ENCODE results near the gene YJEFN3.

YJEFN3 gene

DNA sequence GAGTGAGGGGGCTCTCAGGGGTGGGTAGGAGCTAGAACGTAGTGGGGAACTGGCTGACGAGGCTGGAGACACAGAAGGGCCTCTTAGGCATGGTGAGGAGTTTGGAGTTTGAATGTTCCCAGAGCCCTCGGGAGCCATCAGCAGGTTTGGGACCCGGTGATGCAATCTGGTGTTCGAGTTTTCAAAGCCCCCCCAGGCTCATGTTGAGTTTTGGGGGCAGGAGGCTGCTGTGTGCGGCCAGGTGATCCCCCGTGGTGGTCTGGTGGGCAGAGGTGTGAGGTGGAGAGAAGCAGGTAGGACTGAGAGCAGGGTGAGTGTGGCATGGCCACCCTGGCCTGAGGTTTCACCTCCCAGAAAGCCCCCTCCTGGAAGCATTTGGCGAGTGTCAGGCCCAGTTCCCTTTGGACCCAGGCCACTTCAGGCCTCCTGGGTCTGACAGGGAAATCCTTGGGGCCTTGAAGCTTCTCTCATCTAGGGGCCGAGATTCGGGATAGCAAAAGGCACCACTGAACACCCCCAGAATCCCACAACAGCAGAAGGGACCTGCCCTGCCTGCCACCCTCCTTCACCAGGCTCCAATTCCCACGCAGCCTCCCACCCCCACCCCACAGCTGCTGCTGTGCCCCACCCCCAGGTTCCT is 1.2 kb downstream of the YJEFN3 start:
- H3K9ac ChIP-seq (ENCODE audit: low read depth, low read length) = no peak overlapping the region
- no peak overlapping the region for H3K27ac ChIP-seq (ENCODE audit: low read length)
- peaks cover 20% of the 10 kb centered on the region for H3K27me3 ChIP-seq (ENCODE audit: insufficient read depth, low read length)
- H3K36me3 ChIP-seq (ENCODE audit: insufficient read depth, low read depth, low read length) = peaks cover 35% of the 10 kb centered on the region
- H3K4me1 ChIP-seq (ENCODE audit: insufficient read depth, low read length) = peaks cover 3% of the 10 kb centered on the region
- no peak overlapping the region for H3K4me3 ChIP-seq (ENCODE audit: low read length)
- no peaks in the 10 kb centered on the region for H3K9me3 ChIP-seq (ENCODE audit: insufficient read depth, low read depth, low read length)

- Histone ChIP-seq H3K9ac (ENCODE audit: low read depth, low read length) (no peak overlapping the region), H3K36me3 (ENCODE audit: insufficient read depth, low read depth, low read length) (peaks cover 35% of the 10 kb centered on the region), H3K4me1 (ENCODE audit: insufficient read depth, low read length) (peaks cover 3% of the 10 kb centered on the region), H3K4me3 (ENCODE audit: low read length) (no peak overlapping the region), H3K27ac (ENCODE audit: low read length) (no peak overlapping the region), H3K9me3 (ENCODE audit: insufficient read depth, low read depth, low read length) (no peaks in the 10 kb centered on the region), H3K27me3 (ENCODE audit: insufficient read depth, low read length) (peaks cover 20% of the 10 kb centered on the region)
Observed at GRCh38 chr19:19530423-19530804, 1.7 kb downstream of the YJEFN3 start.

- Histone ChIP-seq H3K9ac (ENCODE audit: low read depth, low read length) (no peak overlapping the region), H3K9me3 (ENCODE audit: insufficient read depth, low read depth, low read length) (no peaks in the 10 kb centered on the region), H3K36me3 (ENCODE audit: insufficient read depth, low read depth, low read length) (peaks cover 32% of the 10 kb centered on the region), H3K27me3 (ENCODE audit: insufficient read depth, low read length) (peaks cover 20% of the 10 kb centered on the region), H3K27ac (ENCODE audit: low read length) (no peak overlapping the region), H3K4me1 (ENCODE audit: insufficient read depth, low read length) (peaks cover 3% of the 10 kb centered on the region), H3K4me3 (ENCODE audit: low read length) (no peak overlapping the region)
Observed at GRCh38 chr19:19530889-19531288, 2.2 kb downstream of the YJEFN3 start.

DNA sequence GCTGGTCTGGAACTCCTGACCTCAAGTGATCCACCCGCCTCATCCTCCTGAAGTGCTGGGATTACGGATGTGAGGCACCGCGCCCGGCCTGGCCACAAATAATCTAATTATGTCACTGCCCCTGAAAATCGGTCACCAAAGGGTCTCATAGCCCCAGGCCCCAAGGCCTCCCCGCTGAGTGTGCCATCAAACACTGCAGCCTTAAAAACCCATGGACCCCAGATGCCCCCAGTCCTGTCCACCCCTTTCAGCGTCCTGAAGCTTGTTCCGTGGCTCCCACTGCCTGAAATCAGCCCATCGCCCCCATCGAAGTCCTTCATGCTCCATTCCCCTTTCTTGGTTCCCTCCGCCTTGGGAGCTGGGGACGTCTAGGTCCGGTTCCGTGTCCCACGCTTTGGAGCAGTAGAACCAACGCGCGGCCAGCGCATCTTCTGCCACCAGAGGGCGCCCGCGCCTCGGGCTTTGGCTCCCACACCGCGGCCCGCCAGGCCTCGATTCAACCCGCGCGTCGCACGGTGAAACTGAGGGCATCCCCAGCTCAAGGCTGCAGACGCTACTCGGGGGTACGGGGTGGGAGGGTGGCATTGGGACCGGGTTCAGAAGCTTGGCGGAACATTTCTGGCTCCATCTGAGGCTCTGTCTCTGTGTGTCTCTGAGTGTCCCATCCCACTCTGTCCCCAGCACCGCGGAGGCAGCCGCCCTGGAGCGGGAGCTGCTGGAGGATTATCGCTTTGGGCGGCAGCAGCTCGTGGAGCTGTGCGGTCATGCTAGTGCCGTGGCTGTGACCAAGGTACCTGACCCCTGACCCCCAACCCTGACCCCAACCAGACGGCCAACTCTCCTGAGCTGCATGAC is 3.5 kb downstream of the YJEFN3 start:
- Histone ChIP-seq H3K4me3 (ENCODE audit: low read length) (no peak overlapping the region), H3K4me1 (ENCODE audit: insufficient read depth, low read length) (peaks cover 3% of the 10 kb centered on the region), H3K27ac (ENCODE audit: low read length) (no peak overlapping the region), H3K9me3 (ENCODE audit: insufficient read depth, low read depth, low read length) (no peaks in the 10 kb centered on the region), H3K36me3 (ENCODE audit: insufficient read depth, low read depth, low read length) (peaks cover 25% of the 10 kb centered on the region), H3K9ac (ENCODE audit: low read depth, low read length) (no peak overlapping the region), H3K27me3 (ENCODE audit: insufficient read depth, low read length) (peaks cover 26% of the 10 kb centered on the region)

DNA sequence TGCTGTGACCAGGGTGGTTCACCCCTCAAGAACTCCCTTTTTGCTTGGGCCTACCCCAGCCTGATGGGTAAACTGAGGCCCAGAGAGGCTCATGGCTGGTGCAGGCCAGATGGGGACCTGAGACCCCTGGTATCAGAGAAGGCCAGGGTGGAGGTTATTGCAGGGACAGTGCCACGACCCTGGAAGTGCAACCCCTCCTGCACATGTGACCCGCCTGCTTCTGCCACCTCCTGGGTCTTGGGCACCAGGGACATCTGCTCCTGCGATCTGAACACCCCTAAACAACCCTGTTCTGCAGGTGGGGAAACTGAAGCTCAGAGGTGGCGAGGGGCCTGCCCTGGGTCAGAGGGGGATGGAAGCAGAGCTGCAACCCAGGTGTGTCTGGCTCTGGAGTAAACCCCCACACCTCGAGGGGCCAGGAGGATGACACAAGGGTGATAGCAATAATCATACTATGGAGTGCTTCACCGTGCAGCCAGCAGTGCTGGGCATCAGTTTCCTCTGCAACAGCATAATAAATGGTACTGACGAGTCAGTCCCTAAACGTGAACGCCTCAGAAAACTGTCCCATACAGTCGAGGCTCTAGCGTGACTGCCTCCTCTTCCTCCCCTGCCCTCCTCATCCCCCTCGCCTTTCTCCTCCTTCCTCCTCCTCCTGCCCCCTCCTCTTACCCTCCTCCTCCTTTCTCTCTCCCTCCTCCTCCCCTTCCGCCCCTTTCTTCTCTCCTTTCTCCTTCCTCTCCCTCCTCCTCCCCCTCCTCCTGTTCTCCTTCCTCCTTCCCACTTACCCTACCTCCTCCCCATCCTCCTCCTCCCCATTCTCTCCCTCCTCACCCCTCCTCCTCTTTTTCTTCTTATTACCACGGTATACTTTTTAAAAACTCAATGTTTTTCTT is 4.3 kb downstream of the YJEFN3 start:
- peaks cover 3% of the 10 kb centered on the region for H3K4me1 ChIP-seq (ENCODE audit: insufficient read depth, low read length)
- H3K27me3 ChIP-seq (ENCODE audit: insufficient read depth, low read length) = peaks cover 35% of the 10 kb centered on the region
- no peak overlapping the region for H3K4me3 ChIP-seq (ENCODE audit: low read length)
- H3K36me3 ChIP-seq (ENCODE audit: insufficient read depth, low read depth, low read length) = peaks cover 16% of the 10 kb centered on the region
- no peaks in the 10 kb centered on the region for H3K9me3 ChIP-seq (ENCODE audit: insufficient read depth, low read depth, low read length)
- H3K27ac ChIP-seq (ENCODE audit: low read length) = no peak overlapping the region
- H3K9ac ChIP-seq (ENCODE audit: low read depth, low read length) = no peak overlapping the region

- Histone ChIP-seq H3K4me1 (ENCODE audit: insufficient read depth, low read length) (peaks cover 3% of the 10 kb centered on the region), H3K9ac (ENCODE audit: low read depth, low read length) (no peak overlapping the region), H3K27ac (ENCODE audit: low read length) (no peak overlapping the region), H3K27me3 (ENCODE audit: insufficient read depth, low read length) (peaks cover 43% of the 10 kb centered on the region), H3K36me3 (ENCODE audit: insufficient read depth, low read depth, low read length) (peaks cover 11% of the 10 kb centered on the region), H3K4me3 (ENCODE audit: low read length) (no peak overlapping the region), H3K9me3 (ENCODE audit: insufficient read depth, low read depth, low read length) (no peaks in the 10 kb centered on the region)
Observed at GRCh38 chr19:19533841-19534240, 5.1 kb downstream of the YJEFN3 start.

DNA sequence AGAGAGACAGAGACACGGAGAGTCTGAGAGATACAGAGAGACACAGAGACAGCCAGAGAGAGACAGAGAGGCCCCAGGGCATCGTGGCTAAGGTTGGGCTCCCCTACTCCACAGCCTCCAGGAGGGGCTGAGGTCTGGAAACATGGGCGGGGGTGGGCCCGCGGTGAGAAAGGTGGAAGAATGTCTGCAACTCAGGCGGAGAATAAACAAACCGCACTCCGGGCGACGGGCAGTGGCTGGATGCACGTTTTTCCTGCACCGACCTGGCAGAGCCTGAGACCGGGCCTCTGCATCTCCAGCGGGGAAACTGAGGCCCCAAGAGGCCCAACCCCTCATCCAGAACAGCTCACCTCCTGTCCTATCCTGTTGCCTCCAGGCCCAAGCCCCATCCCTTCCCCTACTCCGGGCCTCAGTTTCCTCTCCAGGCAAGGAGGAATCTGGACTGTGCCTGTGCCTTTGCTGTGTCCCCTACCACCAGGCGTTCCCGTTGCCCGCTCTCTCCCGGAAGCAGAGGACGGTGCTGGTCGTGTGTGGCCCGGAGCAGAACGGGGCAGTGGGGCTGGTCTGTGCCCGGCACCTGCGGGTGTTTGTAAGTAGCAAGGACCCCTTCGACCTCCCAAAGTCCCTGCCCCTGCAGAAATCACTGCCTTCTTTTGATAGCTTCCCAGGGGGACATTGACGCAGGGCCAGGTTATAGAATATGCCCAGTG is 6.0 kb downstream of the YJEFN3 start:
- peaks cover 52% of the 10 kb centered on the region for H3K27me3 ChIP-seq (ENCODE audit: insufficient read depth, low read length)
- H3K4me1 ChIP-seq (ENCODE audit: insufficient read depth, low read length) = peaks cover 2% of the 10 kb centered on the region
- H3K9me3 ChIP-seq (ENCODE audit: insufficient read depth, low read depth, low read length) = no peaks in the 10 kb centered on the region
- H3K27ac ChIP-seq (ENCODE audit: low read length) = no peak overlapping the region
- no peak overlapping the region for H3K9ac ChIP-seq (ENCODE audit: low read depth, low read length)
- H3K36me3 ChIP-seq (ENCODE audit: insufficient read depth, low read depth, low read length) = peaks cover 4% of the 10 kb centered on the region
- no peak overlapping the region for H3K4me3 ChIP-seq (ENCODE audit: low read length)

DNA sequence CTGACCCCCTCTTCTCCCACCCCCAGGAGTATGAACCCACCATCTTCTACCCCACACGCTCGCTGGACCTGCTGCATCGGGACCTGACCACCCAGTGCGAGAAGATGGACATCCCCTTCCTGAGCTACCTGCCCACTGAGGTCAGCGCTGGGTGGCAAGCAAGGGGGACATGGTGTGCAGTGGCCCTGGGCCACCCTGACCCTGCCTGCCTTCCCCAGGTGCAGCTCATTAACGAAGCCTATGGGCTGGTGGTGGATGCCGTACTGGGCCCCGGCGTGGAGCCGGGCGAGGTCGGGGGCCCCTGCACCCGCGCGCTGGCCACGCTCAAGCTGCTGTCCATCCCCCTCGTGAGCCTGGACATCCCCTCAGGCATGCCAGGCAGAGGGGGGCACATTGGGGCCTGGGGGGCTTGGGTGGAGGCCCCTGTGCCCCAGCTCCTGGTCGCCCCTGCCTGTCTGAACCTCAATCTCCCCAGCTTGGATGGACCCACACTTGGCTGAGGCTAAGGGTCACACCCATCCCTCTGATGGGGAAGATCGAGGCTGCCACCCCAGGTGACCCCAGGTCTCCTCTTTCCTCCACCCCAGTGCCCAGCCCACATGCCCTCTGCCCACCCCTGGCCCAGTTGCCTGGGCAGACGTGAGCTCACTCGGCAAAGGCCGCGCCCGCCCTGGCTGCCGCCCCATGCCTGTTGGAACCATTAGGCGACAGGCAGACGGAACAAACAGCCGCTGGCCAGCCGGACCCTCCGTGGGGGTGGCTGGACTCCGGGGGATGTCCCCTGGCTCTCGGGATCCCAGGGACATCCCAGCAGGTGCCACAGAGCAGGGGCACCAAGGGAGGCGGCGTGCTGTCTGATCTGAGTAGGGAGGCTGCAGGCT is 6.8 kb downstream of the YJEFN3 start:
- H3K4me1 ChIP-seq (ENCODE audit: insufficient read depth, low read length) = no peaks in the 10 kb centered on the region
- H3K9ac ChIP-seq (ENCODE audit: low read depth, low read length) = no peak overlapping the region
- H3K27ac ChIP-seq (ENCODE audit: low read length) = no peak overlapping the region
- peaks cover 59% of the 10 kb centered on the region for H3K27me3 ChIP-seq (ENCODE audit: insufficient read depth, low read length)
- no peaks in the 10 kb centered on the region for H3K36me3 ChIP-seq (ENCODE audit: insufficient read depth, low read depth, low read length)
- no peak overlapping the region for H3K4me3 ChIP-seq (ENCODE audit: low read length)
- H3K9me3 ChIP-seq (ENCODE audit: insufficient read depth, low read depth, low read length) = no peaks in the 10 kb centered on the region

DNA sequence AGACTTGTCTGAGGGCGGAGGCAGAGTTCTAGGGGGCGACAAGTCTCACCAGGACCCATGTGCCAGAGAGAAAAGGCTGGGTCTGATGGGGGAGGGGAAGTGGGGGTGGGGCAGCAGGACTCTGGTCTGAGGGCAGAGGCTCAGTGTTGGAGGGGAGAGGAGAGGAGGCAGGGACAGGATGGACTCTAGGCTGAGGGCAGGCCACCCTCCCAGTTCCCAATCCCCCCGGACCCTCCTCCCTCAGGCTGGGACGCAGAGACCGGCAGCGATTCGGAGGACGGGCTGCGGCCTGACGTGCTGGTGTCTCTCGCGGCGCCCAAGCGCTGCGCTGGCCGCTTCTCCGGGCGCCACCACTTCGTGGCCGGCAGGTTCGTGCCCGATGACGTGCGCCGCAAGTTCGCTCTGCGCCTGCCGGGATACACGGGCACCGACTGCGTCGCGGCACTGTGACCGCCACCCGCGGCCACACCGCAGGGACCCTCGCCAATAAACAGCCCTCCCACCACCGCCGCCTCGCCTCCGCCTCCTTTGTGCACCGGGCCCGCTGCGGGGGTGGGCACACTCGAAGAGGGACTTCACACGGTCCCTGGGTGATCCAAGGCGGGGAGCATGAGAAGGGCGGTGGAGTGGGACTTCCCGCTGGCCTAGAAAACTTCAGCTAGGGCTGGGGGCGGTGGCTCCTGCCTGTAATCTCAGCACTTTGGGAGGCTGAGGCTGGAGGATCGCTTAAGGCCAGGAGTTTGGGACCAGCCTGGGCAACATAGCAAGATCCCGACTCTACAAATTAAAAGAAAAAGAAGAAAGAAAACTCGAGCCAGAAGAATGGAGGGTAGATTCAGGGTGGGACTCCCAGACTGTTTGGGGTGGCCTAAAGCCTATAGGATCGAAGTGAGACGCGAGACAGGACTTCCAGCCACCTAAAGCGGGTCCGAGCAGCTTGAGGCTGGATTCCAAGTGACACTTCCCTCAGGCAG is 8.7 kb downstream of the YJEFN3 start:
- Histone ChIP-seq H3K36me3 (ENCODE audit: insufficient read depth, low read depth, low read length) (no peaks in the 10 kb centered on the region), H3K4me3 (ENCODE audit: low read length) (peak overlapping the region; percentile 63; the same call in 1 of the 2 replicates), H3K27me3 (ENCODE audit: insufficient read depth, low read length) (peaks cover 65% of the 10 kb centered on the region), H3K4me1 (ENCODE audit: insufficient read depth, low read length) (no peaks in the 10 kb centered on the region), H3K9ac (ENCODE audit: low read depth, low read length) (no peak overlapping the region), H3K9me3 (ENCODE audit: insufficient read depth, low read depth, low read length) (no peaks in the 10 kb centered on the region), H3K27ac (ENCODE audit: low read length) (no peak overlapping the region)
